ENCODE results near the gene CCRL2. TPM values are rescaled to one million over a fixed set of nuclear protein-coding genes. Genes with fewer than 3 reads are reported as not detected.
A peak's percentile ranks its signal among the peaks of the same experiment; 100 is the strongest.
"Not testable (repeated sequence)": the region's sequence is repeated elsewhere in the genome, so short reads cannot be mapped to it uniquely, and the experiment has no call there.

Gene CCRL2
- total RNA-seq, 8 experiments from 2014 or later = 0.13 to 0.77 (median 0.50) TPM; not detected in 3

GRCh38 chr3:46426476-46426875 lies 19.4 kb downstream of the CCRL2 start:
- H3K4me1 ChIP-seq (replicated peaks in 1 of 2); ATAC-seq (replicated peaks in 6 of 8); in situ Hi-C loops (cut with MboI; ENCODE audit: low pct_unique_long_range_greater_than_20kb in 2 of 9, low sequenced_read_pairs in 9 of 9, unreplicated experiment in 9 of 9); H3K27ac ChIP-seq; H3K4me3 ChIP-seq: not testable (repeated sequence)
- WGBS, 10 experiments = 29 to 100% (median 74%) methylated on average over 1 to 3 of the region's 4 CpGs

GRCh38 chr3:46427404-46427803 lies 20.3 kb downstream of the CCRL2 start:
- H3K4me3 ChIP-seq; H3K4me1 ChIP-seq (replicated peaks in 1 of 2); in situ Hi-C loops (cut with MboI; ENCODE audit: low pct_unique_long_range_greater_than_20kb in 2 of 9, low sequenced_read_pairs in 9 of 9, unreplicated experiment in 9 of 9); H3K27ac ChIP-seq; ATAC-seq (replicated peaks in 6 of 8): not testable (repeated sequence)
- 0 to 87% (median 50%) methylated on average over 2 to 6 of the region's 8 CpGs; no CpG with 5 or more reads in 1 of the 10 experiments for WGBS, 10 experiments

- peak in 1 of 8 experiments; percentile 51 for ATAC-seq (replicated peaks in 6 of 8)
- no peak overlapping the region for H3K27ac ChIP-seq
- WGBS, 10 experiments = 53 to 100% (median 86%) methylated on average over 1 to 8 of the region's 10 CpGs
- in situ Hi-C loops (cut with MboI; ENCODE audit: low pct_unique_long_range_greater_than_20kb in 2 of 9, low sequenced_read_pairs in 9 of 9, unreplicated experiment in 9 of 9) = no loop called here
- no peaks in the 10 kb centered on the region for H3K4me1 ChIP-seq (replicated peaks in 1 of 2)
- H3K4me3 ChIP-seq = no peak overlapping the region
Measured at GRCh38 chr3:46427916-46428833, 21.1 kb downstream of the CCRL2 start.

- H3K27ac ChIP-seq = no peak overlapping the region
- in situ Hi-C loops (cut with MboI; ENCODE audit: low pct_unique_long_range_greater_than_20kb in 2 of 9, low sequenced_read_pairs in 9 of 9, unreplicated experiment in 9 of 9) = no loop called here
- no peaks in the 10 kb centered on the region for H3K4me1 ChIP-seq (replicated peaks in 1 of 2)
- 33 to 100% (median 82%) methylated on average over 2 to 5 of the region's 5 CpGs for WGBS, 10 experiments
- no peak for ATAC-seq (replicated peaks in 6 of 8)
- H3K4me3 ChIP-seq = no peak overlapping the region
Measured at GRCh38 chr3:46429250-46429649, 22.2 kb downstream of the CCRL2 start.

- peak in 1 of 8 experiments; percentile 39 for ATAC-seq (replicated peaks in 6 of 8)
- in situ Hi-C loops (cut with MboI; ENCODE audit: low pct_unique_long_range_greater_than_20kb in 2 of 9, low sequenced_read_pairs in 9 of 9, unreplicated experiment in 9 of 9) = no loop called here
- WGBS, 10 experiments = 40 to 100% (median 83%) methylated on average over 1 to 4 of the region's 5 CpGs
- Histone ChIP-seq H3K4me1 (replicated peaks in 1 of 2) (no peaks in the 10 kb centered on the region), H3K27ac (no peak overlapping the region), H3K4me3 (no peak overlapping the region)
Measured at GRCh38 chr3:46429671-46430070, 22.6 kb downstream of the CCRL2 start.

GRCh38 chr3:46430879-46431278 lies 23.8 kb downstream of the CCRL2 start:
- in situ Hi-C loops (cut with MboI; ENCODE audit: low pct_unique_long_range_greater_than_20kb in 2 of 9, low sequenced_read_pairs in 9 of 9, unreplicated experiment in 9 of 9); H3K4me1 ChIP-seq (replicated peaks in 1 of 2); ATAC-seq (replicated peaks in 6 of 8); H3K4me3 ChIP-seq; H3K27ac ChIP-seq: not testable (repeated sequence)
- WGBS, 10 experiments = 14 to 91% (median 40%) methylated on average over 1 of the region's 1 CpG; no CpG with 5 or more reads in 5 of the 10 experiments

- H3K4me3 ChIP-seq; in situ Hi-C loops (cut with MboI; ENCODE audit: low pct_unique_long_range_greater_than_20kb in 2 of 9, low sequenced_read_pairs in 9 of 9, unreplicated experiment in 9 of 9); H3K4me1 ChIP-seq (replicated peaks in 1 of 2); H3K27ac ChIP-seq; ATAC-seq (replicated peaks in 6 of 8): not testable (repeated sequence)
- 64 to 96% (median 80%) methylated on average over 1 to 5 of the region's 5 CpGs; no CpG with 5 or more reads in 3 of the 10 experiments for WGBS, 10 experiments
Measured at GRCh38 chr3:46431905-46432304, 24.8 kb downstream of the CCRL2 start.

GRCh38 chr3:46433118-46433517 lies 26.1 kb downstream of the CCRL2 start:
- H3K4me3 ChIP-seq; in situ Hi-C loops (cut with MboI; ENCODE audit: low pct_unique_long_range_greater_than_20kb in 2 of 9, low sequenced_read_pairs in 9 of 9, unreplicated experiment in 9 of 9); ATAC-seq (replicated peaks in 6 of 8); H3K27ac ChIP-seq; H3K4me1 ChIP-seq (replicated peaks in 1 of 2): not testable (repeated sequence)
- WGBS, 10 experiments = 20 to 100% (median 56%) methylated on average over 1 to 3 of the region's 4 CpGs; no CpG with 5 or more reads in 2 of the 10 experiments

GRCh38 chr3:46433841-46434240 lies 26.8 kb downstream of the CCRL2 start:
- ATAC-seq (replicated peaks in 6 of 8) = no peak
- no peaks in the 10 kb centered on the region for H3K4me1 ChIP-seq (replicated peaks in 1 of 2)
- in situ Hi-C loops (cut with MboI; ENCODE audit: low pct_unique_long_range_greater_than_20kb in 2 of 9, low sequenced_read_pairs in 9 of 9, unreplicated experiment in 9 of 9) = no loop called here
- 14 to 100% (median 38%) methylated on average over 1 of the region's 1 CpG; no CpG with 5 or more reads in 4 of the 10 experiments for WGBS, 10 experiments
- no peak overlapping the region for H3K27ac ChIP-seq
- H3K4me3 ChIP-seq = no peak overlapping the region

- in situ Hi-C loops (cut with MboI; ENCODE audit: low pct_unique_long_range_greater_than_20kb in 2 of 9, low sequenced_read_pairs in 9 of 9, unreplicated experiment in 9 of 9) = no loop called here
- Histone ChIP-seq H3K27ac (no peak overlapping the region), H3K4me3 (no peak overlapping the region), H3K4me1 (replicated peaks in 1 of 2) (no peaks in the 10 kb centered on the region)
- ATAC-seq (replicated peaks in 6 of 8) = no peak
- 14 to 85% (median 58%) methylated on average over 2 to 3 of the region's 3 CpGs; no CpG with 5 or more reads in 2 of the 10 experiments for WGBS, 10 experiments
Measured at GRCh38 chr3:46435081-46435726, 28.1 kb downstream of the CCRL2 start.

- in situ Hi-C loops (cut with MboI; ENCODE audit: low pct_unique_long_range_greater_than_20kb in 2 of 9, low sequenced_read_pairs in 9 of 9, unreplicated experiment in 9 of 9) = no loop called here
- 52 to 86% (median 71%) methylated on average over 1 to 3 of the region's 3 CpGs; no CpG with 5 or more reads in 6 of the 10 experiments for WGBS, 10 experiments
- Histone ChIP-seq H3K4me1 (replicated peaks in 1 of 2) (no peaks in the 10 kb centered on the region), H3K27ac (no peak overlapping the region), H3K4me3 (no peak overlapping the region)
- ATAC-seq (replicated peaks in 6 of 8) = no peak
Measured at GRCh38 chr3:46438831-46439230, 31.8 kb downstream of the CCRL2 start.

- ATAC-seq (replicated peaks in 6 of 8) = peak in 2 of 8 experiments; percentile 29 to 34
- in situ Hi-C loops (cut with MboI; ENCODE audit: low pct_unique_long_range_greater_than_20kb in 2 of 9, low sequenced_read_pairs in 9 of 9, unreplicated experiment in 9 of 9) = no loop called here
- no peak overlapping the region for H3K4me3 ChIP-seq
- H3K27ac ChIP-seq = no peak overlapping the region
- no peaks in the 10 kb centered on the region for H3K4me1 ChIP-seq (replicated peaks in 1 of 2)
- WGBS, 10 experiments = 0 to 100% (median 60%) methylated on average over 1 to 4 of the region's 4 CpGs; no CpG with 5 or more reads in 1 of the 10 experiments
Measured at GRCh38 chr3:46440531-46441294, 33.7 kb downstream of the CCRL2 start.

Data from motor neuron (in vitro differentiated cells).